Left renal pelvis (tissue), 4 donors: ENCODE results near the gene SHISAL2B. TPM values are rescaled to one million over a fixed set of nuclear protein-coding genes. Genes with fewer than 3 reads are reported as not detected.
"Not testable (repeated sequence)": the region's sequence is repeated elsewhere in the genome, so short reads cannot be mapped to it uniquely, and the experiment has no call there.

Experiments used
- DNase-seq, 4 donors: peaks; one replicate each; pipeline ENCODE4 v3.0.0-alpha.2; 2013; ENCODE audit warnings: low read depth in 4 of 4, low spot score in 3 of 4
- polyA plus RNA-seq, 4 donors: library from polyadenylated mRNA; unstranded; fragments of 120-200 nt; gene quantifications; one replicate each; pipeline ENCODE4 v1.2.1, GENCODE V29; 2013; ENCODE audit not compliant: insufficient read length in 4 of 4

The SHISAL2B gene
- polyA plus RNA-seq, 4 donors = 0.34 TPM; not detected in 3

GRCh38 chr5:64693636-64694035, 3.3 kb downstream of the SHISAL2B start:
- no peak for DNase-seq

- not testable (repeated sequence) for DNase-seq
These were observed 6.1 kb downstream of the SHISAL2B start for GRCh38 chr5:64696414-64696813.

DNA sequence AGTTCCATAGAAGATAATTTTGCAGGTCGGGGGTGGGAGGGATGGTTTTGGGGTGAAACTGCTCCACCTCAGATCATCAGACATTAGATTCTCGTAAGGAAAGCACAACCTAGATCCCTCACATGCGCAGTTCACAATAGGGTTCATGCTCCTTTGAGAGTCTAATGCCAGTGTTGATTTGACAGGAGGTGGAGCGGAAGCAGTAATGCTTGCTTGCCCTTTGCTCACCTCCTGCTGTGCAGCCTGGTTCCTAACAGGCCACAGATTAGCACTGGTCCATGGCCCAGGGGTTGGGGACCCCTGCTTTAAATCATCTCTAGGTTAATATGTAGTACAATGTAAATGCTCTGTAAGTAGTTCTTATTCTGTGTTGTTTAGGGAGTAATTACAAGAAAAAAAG, 10.5 kb downstream of the SHISAL2B start:
- no peak for DNase-seq

- DNase-seq = not testable (repeated sequence)
These were observed 15.8 kb downstream of the SHISAL2B start for GRCh38 chr5:64706074-64706473.

GRCh38 chr5:64707191-64707590, 16.9 kb downstream of the SHISAL2B start:
- no peak for DNase-seq

- DNase-seq = not testable (repeated sequence)
These were observed 24.2 kb downstream of the SHISAL2B start for GRCh38 chr5:64714495-64714894.

DNA sequence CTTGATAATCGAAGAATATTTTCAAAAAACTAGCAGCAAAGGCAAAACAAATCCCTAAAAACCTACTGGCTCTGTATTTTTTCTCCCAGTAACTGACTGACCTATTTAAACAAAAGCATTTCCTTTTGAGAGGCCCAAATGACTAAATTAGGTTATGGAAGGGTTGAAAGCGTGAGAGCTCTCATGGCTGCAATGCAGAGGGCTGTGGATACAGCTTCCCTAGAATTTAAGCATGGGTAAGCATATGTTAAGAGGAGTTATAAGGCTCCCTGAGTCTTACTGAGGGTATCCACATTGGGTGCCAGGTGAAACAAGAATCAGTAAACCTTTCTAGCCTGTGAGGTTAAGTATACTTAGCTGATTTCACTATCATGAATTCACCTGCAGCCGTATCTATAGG, 32.3 kb downstream of the SHISAL2B start:
- DNase-seq = no peak

DNA sequence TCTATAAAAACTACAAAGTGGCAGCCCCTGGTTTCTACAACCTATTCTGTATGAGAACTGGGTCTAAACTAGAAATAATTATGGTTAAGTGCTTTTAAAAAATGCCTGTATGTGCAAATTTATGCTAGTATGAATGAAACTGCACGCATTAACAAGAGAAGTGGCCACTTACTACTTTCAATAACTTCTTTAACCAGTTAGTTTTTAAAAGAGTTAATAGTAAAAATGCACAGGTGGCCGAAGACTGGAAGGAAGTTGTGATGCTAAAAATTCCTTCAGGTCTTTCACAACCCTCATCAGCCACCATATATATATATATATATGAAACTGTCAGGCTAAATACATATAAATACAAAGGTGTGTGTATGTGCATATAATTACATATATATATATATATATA, 36.8 kb downstream of the SHISAL2B start:
- no peak for DNase-seq

DNA sequence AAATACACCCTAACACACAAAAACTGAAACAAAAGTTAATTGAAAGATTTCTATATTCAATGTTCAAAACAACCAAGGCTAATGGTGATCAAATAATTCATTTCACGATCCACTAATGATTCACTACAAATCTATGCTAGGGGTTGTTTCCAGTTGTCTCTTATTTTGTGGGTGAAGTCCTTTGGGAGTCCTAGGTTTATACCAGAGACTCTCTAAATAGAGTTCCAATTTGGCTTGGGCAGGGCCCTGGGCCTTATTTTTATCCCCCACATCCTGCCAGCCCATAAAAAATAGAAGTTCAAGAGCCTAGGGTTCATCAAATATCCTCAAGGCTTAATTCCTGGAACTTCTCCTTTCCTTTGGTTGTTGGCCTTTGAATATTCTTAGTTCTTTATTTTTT, 52.1 kb downstream of the SHISAL2B start:
- no peak for DNase-seq

GRCh38 chr5:64742821-64743220, 52.5 kb downstream of the SHISAL2B start:
- no peak for DNase-seq

GRCh38 chr5:64744914-64745313, 54.6 kb downstream of the SHISAL2B start:
- no peak for DNase-seq

- DNase-seq = no peak
These were observed 56.1 kb downstream of the SHISAL2B start for GRCh38 chr5:64746446-64746845.

DNA sequence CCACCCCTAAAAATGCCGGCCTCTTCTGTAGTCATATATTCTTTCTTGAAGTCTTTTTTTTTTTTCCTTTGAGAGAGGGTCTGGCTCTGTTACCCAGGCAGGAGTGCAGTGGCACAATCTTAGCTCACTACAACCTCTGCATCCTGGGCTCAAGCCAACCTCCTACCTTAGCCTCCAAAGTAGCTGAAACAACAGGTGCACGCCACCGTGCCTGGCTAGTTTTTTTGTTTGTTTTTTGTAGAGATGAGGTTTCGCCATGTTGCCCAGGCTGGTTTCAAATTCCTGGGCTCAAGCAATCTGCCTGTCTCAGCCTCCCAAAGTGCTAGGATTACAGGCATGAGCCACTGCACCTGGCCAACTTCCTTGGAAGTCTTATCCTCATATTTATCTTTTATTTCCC, 59.1 kb downstream of the SHISAL2B start:
- no peak for DNase-seq

- no peak for DNase-seq
These were observed 63.8 kb downstream of the SHISAL2B start for GRCh38 chr5:64754066-64754465.

DNA sequence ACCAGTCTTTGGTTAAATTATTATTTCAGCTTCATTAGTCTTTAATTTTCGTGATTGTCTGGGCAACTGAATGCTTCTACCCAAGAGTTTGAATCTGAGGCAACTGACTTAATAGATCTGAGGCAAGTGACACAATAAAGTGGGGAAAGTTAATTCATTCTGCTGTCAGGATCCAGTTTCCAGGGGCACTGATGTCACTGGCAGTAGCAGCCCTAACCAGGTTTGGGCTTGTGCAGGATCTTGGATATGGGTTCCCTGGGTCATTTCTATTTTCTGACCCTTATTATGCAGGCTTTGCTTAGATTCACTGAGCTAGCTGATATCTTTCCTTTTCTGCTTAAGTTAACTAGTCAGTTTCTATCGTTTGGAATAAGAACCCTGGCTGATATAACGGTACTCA, 68.6 kb downstream of the SHISAL2B start:
- no peak for DNase-seq

GRCh38 chr5:64759960-64760660, 69.8 kb downstream of the SHISAL2B start:
- DNase-seq = no peak

DNA sequence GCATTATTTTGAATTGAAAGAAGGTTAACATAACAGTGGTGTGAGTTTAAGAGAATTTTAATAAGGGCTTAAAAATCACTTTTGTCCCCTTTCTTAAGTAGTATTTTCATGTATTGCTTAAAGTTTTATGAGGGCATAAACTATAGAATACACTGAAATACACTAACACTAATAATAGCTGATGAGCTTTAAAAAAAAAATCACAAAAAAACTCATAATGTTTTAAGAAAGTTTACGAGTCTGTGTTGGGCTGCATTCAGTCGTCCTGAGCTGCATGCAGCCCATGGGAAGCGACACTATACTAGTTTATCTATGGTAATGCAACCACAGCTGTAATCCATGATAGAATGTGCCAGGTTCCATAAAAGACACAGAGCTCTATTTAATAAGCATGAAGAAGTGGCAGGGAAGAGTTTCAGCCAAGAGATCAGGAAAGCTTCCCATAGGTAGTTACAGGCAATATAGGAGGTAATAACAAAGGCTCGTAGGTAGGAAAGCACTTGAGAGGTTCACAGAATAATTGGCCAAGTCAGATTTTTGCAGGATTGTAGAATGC, 73.7 kb downstream of the SHISAL2B start:
- DNase-seq = no peak

DNA sequence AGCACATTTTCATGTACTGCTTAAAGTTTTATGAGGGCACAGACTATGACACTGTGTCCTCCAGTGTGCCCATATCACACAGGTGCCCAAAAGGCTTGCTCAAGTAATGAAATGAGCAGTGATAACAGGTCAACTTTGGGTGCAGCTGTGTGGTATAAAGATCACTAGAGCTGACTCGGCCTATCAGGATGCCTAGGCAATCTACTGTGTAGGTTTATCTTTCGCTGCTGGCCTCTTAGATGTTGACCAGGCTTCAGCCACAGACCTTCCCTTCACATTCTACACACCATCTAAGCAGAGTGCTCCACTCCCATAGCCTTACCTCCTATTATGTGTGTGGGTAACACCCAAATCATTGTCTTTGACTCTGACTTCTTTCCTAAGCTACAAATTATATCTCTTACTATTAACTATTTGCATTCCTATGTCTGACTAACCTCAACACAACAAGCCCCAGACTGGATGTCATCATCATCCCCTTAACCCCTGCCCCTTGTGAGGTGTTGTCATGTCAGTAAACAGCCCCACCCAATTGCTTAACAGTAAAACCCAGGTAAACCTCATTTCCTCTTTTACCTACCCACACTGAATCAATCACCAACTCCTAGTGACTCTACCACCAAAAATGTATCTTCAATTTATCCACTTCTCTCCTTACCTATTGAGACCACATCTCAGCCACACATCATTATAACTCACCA, 75.7 kb downstream of the SHISAL2B start:
- no peak for DNase-seq

GRCh38 chr5:64766941-64767340, 76.6 kb downstream of the SHISAL2B start:
- DNase-seq = no peak
